Hepatocyte (in vitro differentiated cells): ENCODE data around the gene SIM2. TPM values are rescaled to one million over a fixed set of nuclear protein-coding genes. Genes with fewer than 3 reads are reported as not detected.

ENCODE experiments used
- DNase-seq: peaks from one replicate; pipeline ENCODE4 v3.0.0-alpha.2; 2016; ENCODE audit warnings: low spot score
- H2AFZ ChIP-seq: fragments of 200-600 bp; sonication (generic); 2 replicates; pipeline ENCODE4 v1.6.0; 2016; ENCODE audit warnings: antibody characterized with exemption, mild to moderate bottlenecking
- H3K27ac ChIP-seq: fragments of 200-600 bp; sonication (generic); 2 replicates; pipeline ENCODE4 v1.5.1; 2016; ENCODE audit warnings: mild to moderate bottlenecking
- H3K27me3 ChIP-seq: fragments of 200-600 bp; sonication (generic); 2 replicates; pipeline ENCODE4 v1.6.1; 2016
- H3K36me3 ChIP-seq: fragments of 200-600 bp; sonication (generic); replicated peaks from 2 replicates; pipeline ENCODE4 v1.5.1; 2016; ENCODE audit warnings: low read depth; ENCODE audit not compliant: insufficient read depth
- H3K4me1 ChIP-seq: fragments of 200-600 bp; sonication (generic); 2 replicates; pipeline ENCODE4 v1.5.1; 2016; ENCODE audit warnings: mild to moderate bottlenecking, moderate library complexity; ENCODE audit not compliant: insufficient read depth
- H3K4me2 ChIP-seq: fragments of 200-600 bp; sonication (generic); 2 replicates; pipeline ENCODE4 v1.6.0; 2016
- H3K4me3 ChIP-seq: fragments of 200-600 bp; sonication (generic); 2 replicates; pipeline ENCODE4 v1.5.1; 2016; ENCODE audit warnings: mild to moderate bottlenecking
- H3K79me2 ChIP-seq: fragments of 200-600 bp; sonication (generic); 2 replicates; pipeline ENCODE4 v1.6.0; 2017; ENCODE audit warnings: mild to moderate bottlenecking
- H3K9me2 ChIP-seq: fragments of 200-600 bp; sonication (generic); replicated peaks from 2 replicates; pipeline ENCODE4 v1.6.0; 2017; ENCODE audit warnings: mild to moderate bottlenecking; ENCODE audit not compliant: insufficient read depth
- H3K9me3 ChIP-seq: fragments of 200-600 bp; sonication (generic); 2 replicates; pipeline ENCODE4 v1.5.1; 2016; ENCODE audit warnings: low read depth, mild to moderate bottlenecking
- H4K20me1 ChIP-seq: fragments of 200-600 bp; sonication (generic); 2 replicates; pipeline ENCODE4 v1.6.0; 2016; ENCODE audit warnings: mild to moderate bottlenecking; ENCODE audit not compliant: insufficient read depth, poor library complexity, severe bottlenecking
- EZH2 ChIP-seq: fragments of 200-600 bp; sonication (generic); IDR thresholded peaks from 2 replicates; pipeline ENCODE4 v1.6.1; 2016; ENCODE audit warnings: antibody characterized with exemption, mild to moderate bottlenecking, borderline replicate concordance
- EZH2phosphoT487 ChIP-seq: fragments of 200-600 bp; sonication (generic); IDR thresholded peaks from one replicate; pipeline ENCODE4 v1.6.1; 2018; ENCODE audit warnings: antibody characterized with exemption, mild to moderate bottlenecking, low read depth, moderate library complexity; ENCODE audit not compliant: unreplicated experiment, severe bottlenecking
- WGBS: methylation state at CpG from one replicate; pipeline ENCODE4 v1.1.6; 2016; ENCODE audit warnings: low lambda C conversion rate; ENCODE audit errors: missing lambda C conversion rate; 5-methylcytosine and 5-hydroxymethylcytosine counted together
- polyA plus RNA-seq: library from polyadenylated mRNA; unstranded; fragments of >200 nt; fragmentation: Nextera tagmentation; extraction: Ambion mirVana; gene quantifications from 2 replicates; pipeline ENCODE4 v1.2.1, GENCODE V29; 2016
- total RNA-seq: library from RNA; depleted of rRNA; stranded (reverse); fragments of >200 nt; gene quantifications from 2 replicates; pipeline ENCODE4 v1.2.3, GENCODE V29; 2014
- TF ChIP-seq, protein P1 (sequence below): fragments of 200-600 bp; sonication (generic); IDR thresholded peaks from 2 replicates; pipeline ENCODE4 v1.5.1; 2016; ENCODE audit warnings: antibody characterized with exemption, mild to moderate bottlenecking; ENCODE audit not compliant: poor library complexity

SIM2 gene
- total and polyA plus RNA-seq, 2 experiments from 2014 or later, result 0.20 to 0.35 TPM

DNA sequence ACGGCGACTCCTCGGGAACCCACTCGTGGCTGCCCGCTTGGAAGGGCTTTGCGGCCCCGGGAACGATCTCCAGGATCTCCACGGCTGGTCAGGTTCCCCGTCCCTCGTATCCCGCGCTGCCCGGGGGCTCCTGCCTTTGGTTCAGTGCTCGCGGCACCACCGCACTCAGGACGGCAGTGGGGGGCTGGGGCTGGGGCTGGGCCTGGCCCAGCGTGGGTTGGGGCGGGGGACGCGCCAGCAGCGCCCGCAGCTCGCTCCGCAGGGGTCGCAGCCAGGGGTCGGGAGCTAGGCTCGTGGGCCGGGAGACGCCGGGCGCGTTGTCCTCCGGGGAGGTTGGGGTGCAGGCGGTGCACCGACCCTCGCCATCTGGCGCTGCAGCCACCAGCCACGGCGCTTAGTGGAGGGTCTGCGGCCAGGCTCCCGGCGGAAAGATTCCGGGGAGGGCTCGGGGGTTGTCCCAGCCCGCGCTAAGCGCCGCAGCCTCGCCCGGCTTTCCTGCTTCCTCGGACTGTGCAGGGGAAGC lies 8.9 kb downstream of the SIM2 start:
- DNase-seq, result no peak
- Histone ChIP-seq H3K9me3 (no peaks in the 10 kb centered on the region), H3K4me3 (no peak overlapping the region), H3K4me1 (peaks cover 13% of the 10 kb centered on the region), H3K9me2 (no peaks in the 10 kb centered on the region), H3K27ac (no peak overlapping the region), H4K20me1 (no peaks in the 10 kb centered on the region), H2AFZ (peak overlapping the region; percentile 60), H3K4me2 (peak overlapping the region; percentile 69), H3K79me2 (no peaks in the 10 kb centered on the region), H3K36me3 (no peaks in the 10 kb centered on the region), H3K27me3 (peaks cover 100% of the 10 kb centered on the region)
- TF ChIP-seq, protein P1, sequence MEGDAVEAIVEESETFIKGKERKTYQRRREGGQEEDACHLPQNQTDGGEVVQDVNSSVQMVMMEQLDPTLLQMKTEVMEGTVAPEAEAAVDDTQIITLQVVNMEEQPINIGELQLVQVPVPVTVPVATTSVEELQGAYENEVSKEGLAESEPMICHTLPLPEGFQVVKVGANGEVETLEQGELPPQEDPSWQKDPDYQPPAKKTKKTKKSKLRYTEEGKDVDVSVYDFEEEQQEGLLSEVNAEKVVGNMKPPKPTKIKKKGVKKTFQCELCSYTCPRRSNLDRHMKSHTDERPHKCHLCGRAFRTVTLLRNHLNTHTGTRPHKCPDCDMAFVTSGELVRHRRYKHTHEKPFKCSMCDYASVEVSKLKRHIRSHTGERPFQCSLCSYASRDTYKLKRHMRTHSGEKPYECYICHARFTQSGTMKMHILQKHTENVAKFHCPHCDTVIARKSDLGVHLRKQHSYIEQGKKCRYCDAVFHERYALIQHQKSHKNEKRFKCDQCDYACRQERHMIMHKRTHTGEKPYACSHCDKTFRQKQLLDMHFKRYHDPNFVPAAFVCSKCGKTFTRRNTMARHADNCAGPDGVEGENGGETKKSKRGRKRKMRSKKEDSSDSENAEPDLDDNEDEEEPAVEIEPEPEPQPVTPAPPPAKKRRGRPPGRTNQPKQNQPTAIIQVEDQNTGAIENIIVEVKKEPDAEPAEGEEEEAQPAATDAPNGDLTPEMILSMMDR, result no peak
- TF ChIP-seq EZH2, result peak; percentile 63
- TF ChIP-seq EZH2phosphoT487, result no peak
- 2% methylated on average over 37 of the region's 53 CpGs for WGBS

DNA sequence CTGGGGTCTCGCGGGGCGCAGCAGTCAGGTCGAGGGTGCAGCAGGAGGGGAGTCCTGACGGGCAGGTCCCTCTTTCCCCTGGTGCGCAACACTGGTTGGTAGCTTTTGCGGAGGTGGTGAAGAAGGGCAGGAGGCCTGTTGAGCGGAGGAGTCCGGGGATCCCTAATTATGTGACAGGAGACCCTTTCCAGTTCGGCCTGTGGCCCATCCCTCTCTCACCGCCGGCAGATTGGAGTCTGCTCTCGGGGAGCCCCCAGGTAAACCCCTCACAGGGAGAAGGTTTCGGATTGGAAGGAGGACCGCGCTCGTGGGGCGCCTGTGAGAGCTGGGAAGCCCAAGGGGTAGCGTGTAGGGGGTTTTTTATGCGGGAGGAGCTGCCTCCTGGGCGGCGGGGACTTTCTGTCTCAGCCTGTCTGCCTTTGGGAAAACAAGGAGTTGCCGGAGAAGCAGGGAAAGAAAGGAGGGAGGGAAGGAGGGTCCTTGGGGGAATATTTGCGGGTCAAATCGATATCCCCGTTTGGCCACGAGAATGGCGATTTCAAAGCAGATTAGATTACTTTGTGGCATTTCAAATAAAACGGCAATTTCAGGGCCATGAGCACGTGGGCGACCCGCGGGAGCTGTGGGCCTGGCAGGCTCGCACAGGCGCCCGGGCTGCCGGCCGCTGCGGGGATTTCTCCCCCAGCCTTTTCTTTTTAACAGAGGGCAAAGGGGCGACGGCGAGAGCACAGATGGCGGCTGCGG lies 9.5 kb downstream of the SIM2 start:
- Histone ChIP-seq H3K9me3 (no peaks in the 10 kb centered on the region), H2AFZ (peak overlapping the region; percentile 60), H3K4me2 (peak overlapping the region; percentile 69), H3K4me3 (no peak overlapping the region), H3K27me3 (peaks cover 100% of the 10 kb centered on the region), H3K9me2 (no peaks in the 10 kb centered on the region), H3K27ac (no peak overlapping the region), H4K20me1 (no peaks in the 10 kb centered on the region), H3K36me3 (no peaks in the 10 kb centered on the region), H3K4me1 (peaks cover 13% of the 10 kb centered on the region), H3K79me2 (no peaks in the 10 kb centered on the region)
- no peak for DNase-seq
- TF ChIP-seq EZH2phosphoT487, result peak; percentile 79
- TF ChIP-seq EZH2, result peak; percentile 58
- TF ChIP-seq, protein P1, result no peak
- WGBS, result 3% methylated on average over 40 of the region's 44 CpGs

DNA sequence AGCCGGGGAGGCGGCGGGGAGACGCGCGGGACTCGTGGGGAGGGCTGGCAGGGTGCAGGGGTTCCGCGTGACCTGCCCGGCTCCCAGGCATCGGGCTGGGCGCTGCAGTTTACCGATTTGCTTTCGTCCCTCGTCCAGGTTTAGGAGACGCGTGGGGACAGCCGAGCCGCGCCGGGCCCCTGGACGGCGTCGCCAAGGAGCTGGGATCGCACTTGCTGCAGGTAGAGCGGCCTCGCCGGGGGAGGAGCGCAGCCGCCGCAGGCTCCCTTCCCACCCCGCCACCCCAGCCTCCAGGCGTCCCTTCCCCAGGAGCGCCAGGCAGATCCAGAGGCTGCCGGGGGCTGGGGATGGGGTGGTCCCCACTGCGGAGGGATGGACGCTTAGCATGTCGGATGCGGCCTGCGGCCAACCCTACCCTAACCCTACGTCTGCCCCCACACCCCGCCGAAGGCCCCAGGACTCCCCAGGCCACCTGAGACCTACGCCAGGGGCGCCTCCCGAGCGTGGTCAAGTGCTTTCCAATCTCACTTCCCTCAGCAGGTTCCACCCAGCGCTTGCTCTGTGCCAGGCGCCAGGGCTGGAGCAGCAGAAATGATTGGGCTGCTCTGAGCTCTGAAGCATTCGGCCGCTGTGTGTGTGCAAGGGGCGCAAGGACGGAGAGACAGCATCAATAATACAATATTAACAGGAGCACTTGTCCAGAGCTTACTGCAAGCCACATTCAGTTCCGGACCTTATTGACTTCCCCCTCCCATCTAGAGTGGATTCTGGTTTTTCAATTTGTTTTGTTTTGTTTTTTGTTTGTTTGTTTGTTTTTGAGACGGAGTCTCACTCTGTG lies 10.3 kb downstream of the SIM2 start:
- Histone ChIP-seq H3K36me3 (no peaks in the 10 kb centered on the region), H3K9me2 (no peaks in the 10 kb centered on the region), H3K27ac (no peak overlapping the region), H3K4me2 (peak overlapping the region; percentile 69), H3K4me1 (peaks cover 13% of the 10 kb centered on the region), H2AFZ (peak overlapping the region; percentile 60), H3K79me2 (no peaks in the 10 kb centered on the region), H3K4me3 (no peak overlapping the region), H3K9me3 (no peaks in the 10 kb centered on the region), H4K20me1 (no peaks in the 10 kb centered on the region), H3K27me3 (peaks cover 100% of the 10 kb centered on the region)
- 3% methylated on average over 28 of the region's 55 CpGs for WGBS
- DNase-seq, result no peak
- peak; percentile 87 for TF ChIP-seq EZH2phosphoT487
- TF ChIP-seq EZH2, result peak; percentile 90
- TF ChIP-seq, protein P1, result no peak
